Fibroblast of mammary gland (primary cell): ENCODE data around the gene GCSAM.

Experiments
- DNase-seq: peaks from one replicate; pipeline ENCODE4 v3.0.0-alpha.2; 2010; ENCODE audit warnings: low read depth
- H3K4me3 ChIP-seq: 2 replicates; pipeline ENCODE4 v1.5.1; 2011; ENCODE audit warnings: low read depth, mild to moderate bottlenecking, low read length, moderate library complexity; ENCODE audit not compliant: control insufficient read depth
- CTCF ChIP-seq: conservative IDR thresholded peaks from 2 replicates; pipeline ENCODE4 v1.5.1; 2011; ENCODE audit warnings: low read depth, low read length, inconsistent platforms; ENCODE audit not compliant: control insufficient read depth, insufficient read depth

The GCSAM gene

GRCh38 chr3:112117415-112117814 is 15.6 kb downstream of the GCSAM start:
- H3K4me3 ChIP-seq = no peak overlapping the region
- TF ChIP-seq CTCF = no peak

GRCh38 chr3:112116748-112117186 is 16.3 kb downstream of the GCSAM start:
- no peak overlapping the region for H3K4me3 ChIP-seq
- no peak for TF ChIP-seq CTCF
- DNase-seq = no peak

More at GRCh38 chr3:112117415-112117814, 15.6 kb downstream of the GCSAM start:
- DNase-seq = no peak

GRCh38 chr3:112115806-112116383 is 17.2 kb downstream of the GCSAM start:
- H3K4me3 ChIP-seq = no peak overlapping the region
- DNase-seq = no peak

GRCh38 chr3:112115161-112115739 is 17.8 kb downstream of the GCSAM start:
- DNase-seq = no peak
- no peak overlapping the region for H3K4me3 ChIP-seq
- TF ChIP-seq CTCF = no peak

More at GRCh38 chr3:112115806-112116383, 17.2 kb downstream of the GCSAM start:
- no peak for TF ChIP-seq CTCF

- no peak for TF ChIP-seq CTCF
- no peak for DNase-seq
- no peak overlapping the region for H3K4me3 ChIP-seq
Measured at GRCh38 chr3:112114576-112115160, 18.4 kb downstream of the GCSAM start.

GRCh38 chr3:112111785-112112402 is 21.2 kb downstream of the GCSAM start:
- peak; percentile 75 for DNase-seq
- no peak overlapping the region for H3K4me3 ChIP-seq
- TF ChIP-seq CTCF = peak; percentile 87
